HG03039 (cell line): ENCODE results near the gene WDR13.
"Not testable (repeated sequence)": the region's sequence is repeated elsewhere in the genome, so short reads cannot be mapped to it uniquely, and the experiment has no call there.

Experiments
- ATAC-seq: cut with Tn5 transposase; IDR thresholded peaks from one replicate; pipeline ENCODE4 v1.9.1; 2021; ENCODE audit warnings: mild to moderate bottlenecking, moderate library complexity; ENCODE audit not compliant: unreplicated experiment

Gene WDR13

DNA sequence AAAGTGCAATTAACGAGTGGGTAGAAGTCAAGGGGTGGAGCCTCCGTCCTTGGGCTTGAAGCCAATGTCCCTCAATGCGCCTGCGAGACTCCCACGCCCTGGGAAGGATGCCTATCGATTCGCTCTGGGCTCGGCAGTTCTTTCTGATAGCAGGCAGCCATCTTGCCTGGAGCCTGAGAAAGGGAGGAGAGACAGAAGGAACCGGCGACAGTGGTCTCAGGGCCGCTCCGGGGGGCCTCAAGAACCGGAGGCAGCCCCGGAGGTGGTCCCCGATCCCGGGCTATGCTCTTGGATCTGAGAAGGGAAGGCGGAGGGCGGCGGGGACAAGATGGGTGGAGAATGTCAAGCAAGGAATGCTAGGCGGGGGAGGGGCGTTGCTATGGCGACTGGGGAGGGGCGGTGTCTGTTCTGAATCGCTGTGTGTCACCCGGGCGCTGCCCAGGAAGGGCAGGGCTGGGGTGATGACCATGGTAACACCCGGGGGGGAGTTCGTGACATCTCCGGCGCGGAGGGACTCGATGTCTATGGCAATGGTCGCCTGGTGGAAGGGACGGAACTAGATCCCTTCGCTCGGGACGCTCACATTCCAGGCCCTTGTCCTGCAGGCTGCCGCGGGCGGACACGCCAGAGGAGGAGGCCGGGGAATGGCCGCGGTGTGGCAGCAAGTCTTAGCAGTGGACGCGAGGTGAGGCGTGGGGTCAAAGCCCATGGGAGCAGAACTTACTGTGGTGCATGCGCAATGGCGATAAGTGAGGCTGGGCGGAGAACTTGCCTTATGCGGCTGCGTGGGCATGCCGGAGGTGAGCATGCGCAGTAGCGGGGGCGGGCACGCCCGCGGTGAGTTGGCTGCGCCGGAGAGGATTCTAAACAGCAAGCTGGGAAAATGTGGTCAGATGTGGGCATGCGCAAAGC lies at the start of gene WDR13:
WDR13 (plus strand) TSS at position 140 of the 912 bp plus-strand sequence; CDS start at position 645, 505 bp downstream.
- peak; percentile 63 for ATAC-seq

DNA sequence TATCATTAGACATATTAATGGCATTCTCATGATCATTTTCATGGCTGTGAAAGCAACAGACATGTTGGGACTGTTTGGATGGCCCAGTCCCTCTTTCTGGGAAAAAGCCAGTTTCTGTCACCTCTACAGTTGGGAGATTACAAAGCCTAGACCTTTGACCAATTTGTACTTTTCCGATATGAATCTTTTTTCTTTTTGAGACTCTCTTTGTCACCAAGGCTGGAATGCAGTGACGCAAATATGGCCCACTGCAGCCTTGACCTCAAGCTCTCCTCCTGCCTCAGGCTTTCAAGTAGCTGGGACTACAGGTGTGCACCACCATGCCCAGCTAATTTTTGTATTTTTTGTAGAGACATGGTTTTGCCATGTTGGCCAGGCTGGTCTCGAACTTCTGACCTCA lies 48.4 kb upstream of the WDR13 start:
- no peak for ATAC-seq

DNA sequence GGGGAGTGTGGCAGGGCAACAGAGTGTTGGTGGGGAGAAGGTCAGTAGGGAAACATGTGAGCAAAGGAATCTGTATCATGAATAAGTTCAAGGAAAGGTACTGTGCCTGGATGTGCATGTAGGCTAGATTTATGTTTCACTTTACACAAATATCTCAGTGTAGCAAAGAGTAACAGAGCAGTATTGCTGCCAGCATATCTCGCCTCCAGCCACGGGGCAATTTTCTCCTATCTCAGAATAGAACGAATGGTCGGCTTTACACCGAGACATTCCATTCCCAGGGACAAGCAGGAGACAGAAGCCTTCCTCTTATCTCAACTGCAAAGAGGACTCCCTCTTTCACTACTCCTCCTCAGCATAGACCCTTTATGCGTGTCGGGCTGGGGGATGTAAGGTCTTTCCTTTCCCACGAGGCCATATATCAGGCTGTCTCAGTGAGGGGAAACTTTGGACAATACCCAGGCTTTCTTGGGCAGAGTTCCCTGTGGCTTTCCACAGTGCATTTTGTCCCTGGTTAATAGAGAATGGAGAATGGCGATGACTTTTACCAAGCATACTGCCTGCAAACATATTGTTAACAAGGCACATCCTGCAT lies 41.5 kb upstream of the WDR13 start:
- ATAC-seq, result not testable (repeated sequence)

- no peak for ATAC-seq
Observed at GRCh38 chrX:48558271-48558670, 39.0 kb upstream of the WDR13 start.

DNA sequence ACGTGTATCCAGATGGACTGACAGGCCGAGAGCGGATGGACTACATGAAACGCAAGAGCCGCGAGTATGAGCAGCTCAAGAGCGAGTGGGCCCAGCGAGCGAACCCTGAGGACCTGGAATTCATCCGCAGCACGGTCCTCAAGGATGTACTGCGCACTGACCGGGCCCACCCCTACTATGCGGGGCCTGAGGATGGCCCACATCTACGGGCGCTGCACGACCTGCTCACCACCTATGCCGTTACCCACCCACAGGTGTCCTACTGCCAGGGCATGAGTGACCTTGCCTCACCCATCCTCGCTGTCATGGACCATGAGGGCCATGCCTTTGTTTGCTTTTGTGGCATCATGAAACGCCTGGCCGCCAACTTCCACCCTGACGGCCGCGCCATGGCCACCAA lies 37.7 kb upstream of the WDR13 start:
- no peak for ATAC-seq

GRCh38 chrX:48560056-48560455 lies 37.2 kb upstream of the WDR13 start:
- no peak for ATAC-seq

- ATAC-seq, result no peak
Observed at GRCh38 chrX:48560681-48561080, 36.6 kb upstream of the WDR13 start.

DNA sequence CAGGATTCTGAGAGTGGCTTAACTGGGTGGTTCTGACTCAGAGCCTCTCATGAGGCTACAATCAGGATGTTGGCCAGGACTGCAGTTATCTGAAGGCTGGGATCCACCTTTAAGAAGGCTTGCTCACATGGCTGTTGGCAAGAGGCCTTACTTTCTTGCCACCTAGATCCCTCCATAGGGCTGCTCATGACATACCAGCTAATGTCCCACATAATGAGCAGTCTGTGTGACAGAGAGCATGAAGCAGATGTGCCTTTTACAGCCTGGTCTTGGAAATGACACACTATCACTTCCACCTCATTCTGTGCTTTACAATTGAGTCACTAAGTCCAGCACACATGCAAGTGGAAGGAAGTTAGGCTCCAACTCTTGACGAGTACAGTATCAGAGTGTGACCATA lies 27.3 kb upstream of the WDR13 start:
- ATAC-seq, result no peak

DNA sequence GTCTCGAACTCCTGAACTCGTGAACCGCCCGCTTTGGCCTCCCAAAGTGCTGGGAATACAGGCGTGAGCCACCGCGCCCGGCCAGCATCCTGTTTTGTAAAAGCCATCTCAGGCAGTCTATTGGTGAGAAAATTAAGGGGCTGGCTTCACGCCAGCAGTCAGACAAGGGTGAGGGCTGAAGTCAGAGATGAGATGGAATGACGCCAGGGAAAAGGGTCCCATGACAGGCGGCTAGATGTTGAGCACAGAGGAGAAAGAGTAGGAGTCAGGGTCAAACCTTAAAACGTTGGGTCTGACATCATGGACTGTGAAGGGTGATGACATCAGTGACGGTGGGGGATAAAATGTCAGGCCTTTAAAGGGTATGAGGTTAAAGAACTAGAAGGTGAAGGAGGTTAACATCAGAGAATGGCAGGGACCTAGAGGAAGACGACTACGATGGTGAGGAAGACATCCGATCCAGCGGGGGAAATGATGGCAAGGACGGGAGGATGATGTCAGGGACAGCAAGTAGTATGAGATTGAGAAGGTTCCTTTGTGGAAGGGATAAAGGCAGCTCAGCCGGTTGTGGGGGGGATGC lies 23.5 kb upstream of the WDR13 start:
- ATAC-seq, result no peak

GRCh38 chrX:48574270-48575266 lies 22.7 kb upstream of the WDR13 start, which contains the start of gene RBM3:
TSS of gene RBM3 (plus strand) at chrX:48574484. CDS start at chrX:48575181, 697 bp downstream.
- ATAC-seq, result peak; percentile 87

DNA sequence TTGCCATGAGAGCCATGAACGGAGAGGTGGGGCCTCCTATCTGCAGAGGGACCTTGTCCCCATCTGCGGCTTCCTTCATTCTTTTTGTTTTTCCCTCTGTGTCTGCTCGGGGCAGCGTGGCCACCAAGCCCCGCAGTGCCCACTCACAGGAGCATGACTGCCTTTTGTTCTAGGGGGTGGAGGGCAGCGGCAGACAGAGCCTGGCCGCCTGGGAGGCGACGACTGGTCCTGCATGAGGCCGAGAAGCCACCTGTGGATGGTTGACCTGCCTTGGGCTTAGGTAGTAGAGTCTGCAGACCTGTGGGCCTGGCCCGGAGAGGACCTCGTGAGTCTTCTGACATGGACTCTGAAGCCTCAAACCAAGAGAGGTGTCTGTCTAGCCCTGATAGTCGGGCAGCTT lies 21.6 kb upstream of the WDR13 start:
- no peak for ATAC-seq

DNA sequence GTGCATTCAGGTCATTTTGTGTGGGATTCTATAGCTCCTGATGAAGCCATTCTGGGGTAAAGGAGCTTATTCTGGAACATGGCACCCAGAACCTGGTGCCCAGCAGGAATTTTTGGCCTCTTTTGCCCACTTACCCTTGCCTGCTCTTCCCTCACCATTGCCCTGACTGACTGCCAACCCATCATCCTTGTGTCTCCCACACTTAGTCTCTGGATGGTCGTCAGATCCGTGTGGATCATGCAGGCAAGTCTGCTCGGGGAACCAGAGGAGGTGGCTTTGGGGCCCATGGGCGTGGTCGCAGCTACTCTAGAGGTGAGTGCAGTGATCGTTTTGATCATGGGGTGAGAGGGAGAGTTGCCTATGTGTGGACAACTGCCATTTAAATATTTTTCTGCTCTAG lies 21.2 kb upstream of the WDR13 start:
- no peak for ATAC-seq

DNA sequence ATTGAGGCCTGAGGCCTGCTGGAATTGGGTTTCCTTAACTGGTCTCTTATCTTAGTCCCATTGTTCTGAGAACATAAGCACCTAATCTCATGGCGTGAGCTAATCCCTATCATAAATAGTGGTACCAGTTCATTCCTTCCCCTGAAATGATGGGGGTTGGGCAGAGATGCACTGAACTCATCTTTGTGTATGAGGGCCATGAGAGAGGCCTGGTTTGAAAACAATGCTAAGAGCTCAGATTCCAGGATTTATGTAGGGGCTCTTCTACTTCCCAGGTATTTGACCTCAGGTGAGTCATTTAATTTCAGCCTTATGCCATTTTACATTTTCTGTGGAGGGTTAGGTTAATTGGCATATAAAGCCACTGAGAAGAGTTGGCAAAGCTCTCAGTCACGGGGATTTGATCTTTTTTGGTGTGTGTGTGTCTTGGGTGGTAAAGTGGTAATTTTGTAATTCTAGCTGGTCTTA lies 18.6 kb upstream of the WDR13 start:
- ATAC-seq, result no peak

DNA sequence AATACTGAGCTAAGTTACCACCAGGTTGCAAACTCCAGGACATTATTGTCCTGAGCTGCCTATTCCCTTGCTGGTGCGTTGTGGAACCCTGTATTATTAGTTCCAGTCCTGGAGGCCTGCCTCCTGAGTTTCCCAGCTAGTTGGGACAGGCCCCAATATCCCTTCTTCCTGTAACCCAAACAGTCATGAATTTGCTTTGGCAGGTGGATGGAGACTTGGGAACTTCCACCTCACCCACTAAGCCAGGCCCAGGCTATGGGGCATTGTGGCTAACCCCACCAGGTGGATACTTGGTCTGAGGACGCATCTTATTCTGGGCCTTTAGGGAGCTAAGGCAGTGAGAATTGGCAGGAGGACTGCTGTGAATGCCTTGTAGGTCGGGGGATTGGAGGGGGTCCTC lies 18.0 kb upstream of the WDR13 start:
- ATAC-seq, result no peak

- no peak for ATAC-seq
Observed at GRCh38 chrX:48580662-48581061, 16.6 kb upstream of the WDR13 start.

- no peak for ATAC-seq
Observed at GRCh38 chrX:48584698-48585097, 12.6 kb upstream of the WDR13 start.

DNA sequence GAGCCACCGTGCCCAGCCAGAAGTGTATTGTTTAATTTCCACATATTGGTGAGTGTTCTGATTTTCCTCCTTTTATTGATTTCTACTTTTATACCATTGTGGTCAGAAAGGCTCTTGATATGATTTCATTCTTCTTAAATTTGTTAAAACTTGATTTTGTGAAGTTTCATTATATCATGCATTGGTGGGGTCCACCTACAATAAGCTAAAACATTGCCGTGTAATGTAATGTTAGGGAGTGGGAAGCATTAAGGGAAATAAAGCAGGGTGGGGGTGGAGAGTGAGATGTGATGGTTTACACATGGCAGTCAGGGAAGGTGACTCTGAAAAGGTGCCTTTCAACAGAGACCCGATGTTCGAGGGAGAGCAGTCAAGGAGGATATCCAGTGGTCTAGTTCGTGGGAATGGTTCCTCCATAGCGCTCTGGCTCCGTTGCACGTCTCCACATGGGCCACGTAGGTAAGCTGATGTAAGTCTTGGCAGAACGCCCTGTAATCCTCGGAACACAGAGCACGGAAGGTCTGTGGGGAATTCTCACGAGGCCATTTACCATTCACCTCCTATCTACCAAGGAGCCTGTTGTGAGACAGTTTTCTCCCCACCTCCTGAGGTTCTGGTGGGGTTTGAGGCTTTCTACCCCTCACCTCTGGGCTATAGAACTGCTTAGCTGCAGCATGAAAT lies 7.7 kb upstream of the WDR13 start:
- ATAC-seq, result no peak

GRCh38 chrX:48590203-48591103 lies 6.8 kb upstream of the WDR13 start:
- no peak for ATAC-seq

DNA sequence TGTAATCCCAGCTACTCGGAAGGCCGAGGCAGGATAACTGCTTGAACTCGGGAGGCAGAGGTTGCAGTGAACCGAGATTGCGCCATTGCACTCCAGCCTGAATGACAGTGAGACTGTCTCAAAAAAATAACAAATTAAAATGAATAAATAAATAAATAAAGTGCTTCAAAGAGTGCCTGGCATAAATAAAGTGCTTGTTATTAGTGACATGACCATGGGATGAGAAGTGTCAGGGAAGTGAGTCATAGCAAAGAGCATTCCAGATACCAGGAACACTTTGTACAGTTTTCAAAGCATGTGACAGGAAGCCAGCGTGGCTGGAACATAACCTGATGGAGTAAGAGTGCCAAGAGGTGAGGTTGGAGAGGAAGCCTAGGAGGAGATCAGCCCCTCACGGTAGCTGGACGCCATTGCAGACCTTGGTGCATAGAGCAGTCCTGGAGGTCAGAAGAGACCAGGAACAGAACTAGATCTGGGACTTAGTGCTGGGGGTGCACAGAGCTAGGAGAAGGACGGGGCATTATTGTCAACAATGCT lies 6.0 kb upstream of the WDR13 start:
- ATAC-seq, result no peak
